ENCODE measurements around the gene INPP5B. TPM values are rescaled to one million over a fixed set of nuclear protein-coding genes. Genes with fewer than 3 reads are reported as not detected.
"Not testable (repeated sequence)": the region's sequence is repeated elsewhere in the genome, so short reads cannot be mapped to it uniquely, and the experiment has no call there.

Gene INPP5B
- total RNA-seq, 1 donor from 2014 or later, result 16.7 TPM

GRCh38 chr1:37947364-37947763, 511 bp upstream of the INPP5B start:
- DNase-seq, result no peak

GRCh38 chr1:37945743-37946702, 830 bp downstream of the INPP5B start:
- DNase-seq, result peak; percentile 39

- DNase-seq, result no peak
Measured at GRCh38 chr1:37945251-37945650, 1.6 kb downstream of the INPP5B start.

GRCh38 chr1:37944816-37945215, 2.0 kb downstream of the INPP5B start:
- no peak for DNase-seq

- DNase-seq, result no peak
Measured at GRCh38 chr1:37944086-37944763, 2.6 kb downstream of the INPP5B start.

DNA sequence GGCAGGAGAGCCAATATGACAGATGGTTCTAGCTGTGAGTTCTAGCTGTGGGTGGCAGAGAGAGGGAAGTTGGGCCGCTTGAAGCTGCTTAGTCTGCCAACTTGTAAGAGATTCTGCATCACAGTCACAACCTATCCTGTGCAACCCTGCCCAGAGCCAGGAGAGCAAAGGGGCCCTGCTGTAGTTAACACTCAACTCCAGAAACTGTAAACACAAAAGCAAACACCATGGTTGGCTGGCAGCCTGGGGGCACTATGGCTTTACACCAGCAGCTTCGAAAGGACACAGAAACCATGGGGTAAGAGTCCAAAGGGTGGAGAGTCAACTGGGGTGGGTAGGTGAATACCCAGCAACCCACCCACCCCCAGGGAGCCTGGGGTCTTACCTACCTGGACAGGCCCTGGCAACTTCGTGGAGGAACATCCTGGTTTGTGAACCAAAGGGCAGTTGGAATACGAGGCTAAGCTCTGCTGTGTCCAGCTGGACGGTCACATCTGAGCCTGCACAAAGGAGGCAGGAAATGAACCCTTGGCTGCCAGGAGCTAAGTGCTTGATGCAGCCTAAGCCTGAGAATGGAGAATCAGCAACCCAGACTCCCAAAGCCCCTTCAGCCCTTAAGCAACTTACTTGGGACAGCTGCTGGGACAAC, 6.4 kb downstream of the INPP5B start:
- DNase-seq, result no peak

- DNase-seq, result not testable (repeated sequence)
Measured at GRCh38 chr1:37936760-37937159, 10.1 kb downstream of the INPP5B start.

DNA sequence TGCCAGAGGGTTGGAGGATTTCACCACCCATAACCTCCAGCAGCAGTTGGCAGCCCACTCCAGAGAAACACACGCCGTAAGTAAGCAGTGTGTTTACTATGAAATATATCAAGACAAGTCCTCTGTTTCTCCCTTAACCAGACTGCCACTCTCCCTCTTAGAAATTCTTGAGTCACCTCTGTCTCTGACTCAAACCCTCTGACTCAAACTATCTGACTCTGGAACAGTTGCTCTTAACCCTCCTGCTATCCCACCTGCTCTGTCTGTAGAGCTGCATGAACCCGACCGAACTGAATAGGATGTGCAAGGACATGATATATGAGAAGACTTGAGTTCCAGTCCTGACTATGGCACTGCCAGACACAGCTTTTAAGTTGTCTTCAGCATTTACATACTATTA, 14.1 kb downstream of the INPP5B start:
- no peak for DNase-seq

- peak; percentile 96 for DNase-seq
Measured at GRCh38 chr1:37931361-37932158, 15.3 kb downstream of the INPP5B start.

DNA sequence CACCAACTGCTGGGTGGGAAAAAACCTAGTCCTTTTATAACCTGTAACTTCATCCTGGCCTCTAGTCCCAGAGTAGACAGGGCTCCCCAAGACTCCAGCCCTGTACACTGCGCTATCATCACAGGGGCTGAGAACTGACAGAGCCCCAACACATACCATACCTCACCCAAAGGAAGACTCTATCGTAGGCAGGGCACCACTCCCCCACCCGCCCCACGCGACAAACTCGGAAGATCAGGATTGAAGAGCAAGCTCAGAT, 15.8 kb downstream of the INPP5B start:
- DNase-seq, result no peak

- no peak for DNase-seq
Measured at GRCh38 chr1:37930246-37931101, 16.4 kb downstream of the INPP5B start.

DNA sequence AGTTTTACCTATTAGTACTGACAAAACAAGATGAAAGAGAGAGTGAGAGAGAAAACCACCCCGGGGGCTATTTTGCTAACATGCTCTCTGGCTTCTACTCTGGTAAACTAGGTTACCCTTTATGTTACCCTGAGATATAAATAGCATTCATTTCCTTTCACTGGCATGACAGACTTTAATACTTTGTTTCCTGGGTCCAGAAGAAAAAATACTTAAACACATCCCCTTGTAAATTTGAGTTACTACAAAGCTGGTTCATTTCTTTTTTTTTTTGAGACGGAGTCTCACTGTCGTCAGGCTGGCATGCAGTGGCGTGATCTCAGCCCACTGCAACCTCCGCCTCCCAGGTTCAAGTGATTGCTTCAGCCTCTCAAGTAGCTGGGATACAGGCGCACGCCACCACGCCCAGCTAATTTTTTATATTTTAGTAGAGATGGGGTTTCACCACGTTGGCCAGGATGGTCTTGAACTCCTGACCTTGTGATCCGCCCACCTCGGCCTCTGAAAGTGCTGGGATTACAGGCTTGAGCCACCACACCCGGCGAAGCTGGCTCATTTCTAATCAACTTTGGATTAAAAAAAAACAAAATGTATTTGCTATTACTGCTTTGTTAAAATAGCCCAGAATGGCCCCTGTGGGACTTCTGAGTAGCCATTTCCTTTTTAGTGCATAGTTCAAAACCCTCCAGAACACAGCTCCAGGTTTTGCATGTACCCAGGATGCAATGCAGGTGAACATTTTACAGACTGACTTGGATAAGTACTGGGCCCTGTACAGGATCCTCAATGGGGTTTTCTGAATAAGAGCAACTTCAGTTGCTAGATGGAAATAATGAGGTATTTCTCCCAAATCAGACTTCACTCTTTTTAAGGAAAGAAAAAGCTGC, 20.6 kb downstream of the INPP5B start:
- DNase-seq, result no peak

DNA sequence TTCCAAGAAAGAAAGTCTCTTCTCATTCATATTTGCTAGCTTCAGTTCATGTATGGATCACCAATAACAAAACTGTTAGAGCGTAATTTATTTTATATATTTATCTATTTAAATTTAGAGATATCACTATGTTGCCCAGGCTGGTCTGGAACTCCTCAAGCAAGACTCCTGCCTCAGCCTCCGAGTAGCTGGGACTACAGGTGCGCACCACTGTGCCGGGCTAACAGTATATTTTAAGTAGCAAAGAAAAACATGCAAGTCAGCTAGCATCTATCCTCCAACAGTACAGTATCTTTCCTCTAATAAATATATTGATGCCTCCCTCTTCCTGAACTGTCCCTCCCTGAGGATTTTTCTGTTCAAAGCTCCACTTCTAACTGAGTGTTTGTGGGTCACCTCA, 21.5 kb downstream of the INPP5B start:
- DNase-seq, result no peak

DNA sequence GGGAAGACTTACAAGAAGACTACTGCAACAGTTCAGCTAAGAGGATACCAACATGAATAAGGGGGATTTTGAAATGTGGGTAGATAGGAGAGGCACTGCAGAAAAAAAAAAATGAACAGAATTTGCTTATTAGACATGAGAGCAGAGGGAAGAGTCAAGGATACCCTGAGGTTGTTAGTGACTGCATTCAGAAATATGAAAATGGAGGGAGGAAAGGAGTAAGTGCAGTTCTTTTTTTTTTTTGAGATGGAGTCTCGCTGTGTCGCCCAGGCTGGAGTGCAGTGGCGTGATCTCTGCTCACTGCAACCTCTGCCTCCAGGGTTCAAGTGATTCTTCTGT, 23.3 kb downstream of the INPP5B start:
- DNase-seq, result no peak

- no peak for DNase-seq
Measured at GRCh38 chr1:37922767-37923550, 23.9 kb downstream of the INPP5B start.

DNA sequence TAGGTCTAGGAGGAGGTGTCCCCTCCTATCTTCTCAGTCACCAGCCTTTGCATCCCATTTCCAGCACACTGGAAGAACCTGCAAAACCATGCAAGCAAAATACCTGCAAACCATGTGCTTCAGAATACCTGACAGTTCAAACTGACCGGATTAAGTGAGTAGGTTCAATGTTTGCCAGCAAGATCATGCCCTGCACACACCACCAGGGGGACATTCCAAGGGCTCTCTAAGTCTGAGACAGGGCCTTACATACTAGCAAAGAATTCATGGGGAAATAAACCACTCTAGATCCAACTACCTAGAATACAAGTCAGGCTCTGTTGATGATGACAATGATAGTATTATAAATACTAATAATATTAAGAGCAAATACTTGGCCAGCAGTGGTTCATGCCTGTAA, 27.6 kb downstream of the INPP5B start:
- DNase-seq, result no peak

DNA sequence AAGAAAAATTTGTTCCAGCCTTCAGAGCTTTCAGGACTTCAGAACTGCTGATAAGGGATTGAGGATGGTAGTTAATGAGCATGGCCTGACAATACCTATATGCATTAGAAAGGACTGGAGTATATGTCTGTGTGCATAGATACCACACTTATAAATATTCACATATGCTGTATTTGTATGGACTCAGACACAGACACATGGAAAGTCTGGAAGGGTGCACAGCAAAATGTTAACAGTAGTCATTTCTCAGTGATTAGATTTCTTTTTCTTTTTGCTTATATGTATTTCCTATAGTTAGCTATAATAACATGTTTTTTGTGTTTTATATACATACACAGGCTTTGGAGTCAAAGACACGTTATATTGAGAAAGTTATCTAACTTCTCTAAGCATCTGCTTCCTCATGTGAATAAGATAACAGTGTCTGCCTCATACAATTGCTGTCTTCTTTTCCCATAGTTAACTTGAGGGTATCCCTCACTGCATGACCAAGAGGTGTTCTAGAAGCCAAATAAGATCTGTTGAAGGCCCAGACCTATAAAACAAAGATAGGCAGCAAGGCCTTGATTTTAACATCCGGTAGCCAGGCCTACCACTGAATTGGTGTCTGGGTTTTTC, 31.3 kb downstream of the INPP5B start:
- DNase-seq, result no peak

GRCh38 chr1:37914719-37915475, 32.0 kb downstream of the INPP5B start:
- DNase-seq, result no peak

DNA sequence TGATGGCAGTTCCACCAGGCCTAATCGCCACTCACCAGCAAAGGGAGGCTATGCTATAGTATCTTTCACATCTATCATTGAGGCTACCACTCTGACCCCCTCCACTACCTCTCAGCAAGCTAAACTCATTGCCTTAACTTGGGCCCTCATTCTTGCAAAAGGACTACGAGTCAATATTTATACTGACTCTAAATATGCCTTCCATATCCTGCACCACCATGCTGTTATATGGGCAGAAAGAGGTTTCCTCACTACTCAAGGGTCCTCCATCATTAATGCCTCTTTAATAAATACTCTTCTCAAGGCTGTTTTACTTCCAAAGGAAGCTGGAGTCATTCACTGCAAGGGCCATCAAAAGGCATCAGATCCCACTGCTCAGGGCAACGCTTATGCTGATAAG, 35.4 kb downstream of the INPP5B start:
- not testable (repeated sequence) for DNase-seq
